ENCODE results near the gene ARMC9.

DNA sequence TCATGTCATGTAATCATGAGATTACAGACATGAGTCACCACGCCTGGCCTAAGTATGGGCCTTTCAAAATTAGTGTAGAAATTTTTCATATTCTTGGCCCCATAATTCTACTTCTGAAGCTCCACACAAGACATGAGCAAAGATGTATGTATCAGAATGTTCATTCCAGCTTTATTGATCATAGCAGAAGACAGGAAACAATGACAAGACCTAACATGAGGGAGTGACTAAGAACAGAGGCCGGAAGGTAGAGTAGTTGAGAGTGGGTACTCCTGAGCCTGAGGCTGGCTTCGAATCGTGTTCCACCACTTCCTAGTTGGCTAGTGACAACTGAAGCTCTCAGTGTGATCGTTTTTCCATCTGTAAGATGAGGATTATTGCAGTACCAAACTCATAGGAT, 89.3 kb downstream of the ARMC9 start:
- TF ChIP-seq TMF1 (CRISPR knock-in tag; IDR thresholded peaks at IDR 0.05; ENCODE audit: low read depth): no peak
- TF ChIP-seq, protein P1, sequence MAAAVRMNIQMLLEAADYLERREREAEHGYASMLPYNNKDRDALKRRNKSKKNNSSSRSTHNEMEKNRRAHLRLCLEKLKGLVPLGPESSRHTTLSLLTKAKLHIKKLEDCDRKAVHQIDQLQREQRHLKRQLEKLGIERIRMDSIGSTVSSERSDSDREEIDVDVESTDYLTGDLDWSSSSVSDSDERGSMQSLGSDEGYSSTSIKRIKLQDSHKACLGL (CRISPR knock-in tag; IDR thresholded peaks at IDR 0.05): no peak
- no peak for TF ChIP-seq KLF12 (CRISPR knock-in tag; IDR thresholded peaks at IDR 0.05; ENCODE audit: borderline replicate concordance)
- no peak for TF ChIP-seq GLI4 (CRISPR knock-in tag; IDR thresholded peaks at IDR 0.05; ENCODE audit: borderline replicate concordance)

Data from HepG2 (cell line).